HG02938 (cell line): ENCODE measurements around the gene SUPT3H.
"Not testable (repeated sequence)": the region's sequence is repeated elsewhere in the genome, so short reads cannot be mapped to it uniquely, and the experiment has no call there.

Experiments used
- ATAC-seq: cut with Tn5 transposase; IDR thresholded peaks from one replicate; pipeline ENCODE4 v1.9.1; 2021; ENCODE audit warnings: mild to moderate bottlenecking, moderate library complexity; ENCODE audit not compliant: unreplicated experiment

The SUPT3H gene

DNA sequence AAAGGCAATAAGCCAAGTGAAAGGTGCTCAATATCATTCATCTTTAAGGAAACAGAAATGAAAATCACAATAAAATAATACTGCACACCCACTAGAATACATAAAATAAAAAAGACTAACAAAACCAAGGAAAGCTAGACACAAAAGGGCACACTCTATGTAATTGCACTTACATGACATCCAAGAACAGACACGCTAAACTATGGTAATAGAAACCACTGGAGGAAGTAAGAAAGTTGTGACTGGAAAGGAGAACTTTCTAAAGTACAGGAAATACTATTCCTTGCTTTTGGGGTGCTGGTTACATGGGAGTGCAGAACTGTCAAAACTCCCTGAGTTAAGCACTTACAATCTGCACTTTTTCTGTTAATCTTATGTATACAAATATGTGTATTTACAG lies 303.3 kb downstream of the SUPT3H start:
- ATAC-seq = no peak

DNA sequence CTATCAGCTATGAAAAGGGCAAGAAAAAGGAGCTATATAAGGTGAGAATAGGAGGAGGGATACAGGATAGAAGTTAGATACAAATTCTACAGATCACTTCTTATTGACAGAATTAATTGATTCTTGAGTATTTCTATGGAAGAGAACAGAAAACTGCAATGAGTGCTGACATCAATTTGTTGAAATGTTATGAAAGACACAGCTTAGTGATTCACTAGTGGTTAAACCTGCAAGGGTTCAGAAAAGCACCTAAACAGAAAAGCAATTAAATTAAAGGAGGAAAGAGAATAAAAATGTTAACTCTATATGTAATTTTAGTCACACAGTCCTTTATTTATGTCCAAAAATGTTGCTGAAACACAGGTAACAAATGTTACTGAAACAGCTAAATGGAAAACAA lies 304.0 kb downstream of the SUPT3H start:
- ATAC-seq = no peak

DNA sequence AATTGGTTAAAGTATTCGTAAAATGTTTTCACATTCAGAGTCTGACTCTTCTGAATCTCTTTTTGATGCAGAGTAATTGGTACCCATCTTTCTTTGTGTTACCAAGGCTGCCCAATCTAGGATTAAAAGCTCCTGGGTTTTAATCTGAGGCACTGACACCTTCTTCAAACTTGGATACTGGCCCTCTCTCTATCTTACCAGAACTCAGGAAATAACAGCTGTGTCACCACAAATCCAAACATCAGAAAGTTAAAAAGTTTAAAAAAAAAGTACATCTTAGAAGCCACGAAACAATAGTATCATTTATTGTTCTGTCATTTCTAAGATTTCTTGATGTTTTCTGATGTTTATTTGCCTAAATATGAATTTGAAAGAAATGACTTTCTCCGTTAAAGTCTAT lies 305.1 kb downstream of the SUPT3H start:
- no peak for ATAC-seq

DNA sequence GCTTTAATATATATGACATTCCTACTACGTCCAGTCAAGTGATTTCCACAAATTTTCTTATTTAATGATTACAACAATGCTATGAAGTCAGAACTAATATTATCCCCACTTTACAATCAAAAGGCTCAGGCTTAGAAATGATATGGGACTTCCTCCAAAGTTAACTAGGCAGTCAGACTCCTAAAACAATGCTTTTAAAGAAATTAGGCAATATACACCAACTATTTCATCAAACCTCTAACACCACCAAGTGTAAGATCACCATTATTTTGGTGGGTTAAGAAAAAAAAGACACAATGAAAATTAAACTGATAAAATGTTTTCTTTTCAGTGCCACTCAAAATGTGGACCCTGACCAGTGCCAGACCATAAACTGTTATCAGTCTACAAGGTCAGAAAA lies 305.7 kb downstream of the SUPT3H start:
- no peak for ATAC-seq

DNA sequence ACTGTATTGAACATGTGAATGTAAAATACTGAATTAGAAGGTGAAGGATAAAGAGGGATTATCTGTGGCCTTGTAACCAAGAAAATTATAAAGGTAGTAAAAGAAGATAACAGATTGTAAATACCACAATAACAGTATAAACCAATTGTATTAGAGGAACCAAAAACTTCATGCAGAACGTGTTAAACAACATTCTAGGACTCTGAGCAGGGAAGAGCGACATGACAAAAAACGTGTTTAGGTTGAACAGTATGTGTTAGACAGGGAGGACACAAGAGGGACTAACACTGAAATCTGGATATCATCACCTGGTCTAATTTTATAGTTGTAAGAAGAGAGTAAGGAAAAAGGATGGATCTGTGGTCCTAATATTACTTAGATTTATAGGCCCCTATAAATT lies 308.6 kb downstream of the SUPT3H start:
- no peak for ATAC-seq

DNA sequence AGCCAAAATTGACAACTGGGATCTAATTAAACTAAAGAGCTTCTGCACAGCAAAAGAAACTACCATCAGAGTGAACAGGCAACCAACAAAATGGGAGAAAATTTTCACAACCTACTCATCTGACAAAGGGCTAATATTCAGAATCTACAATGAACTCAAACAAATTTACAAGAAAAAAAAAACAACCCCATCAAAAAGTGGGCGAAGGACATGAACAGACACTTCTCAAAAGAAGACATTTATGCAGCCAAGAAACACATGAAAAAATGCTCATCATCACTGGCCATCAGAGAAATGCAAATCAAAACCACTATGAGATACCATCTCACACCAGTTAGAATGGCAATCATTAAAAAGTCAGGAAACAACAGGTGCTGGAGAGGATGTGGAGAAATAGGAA lies 310.3 kb downstream of the SUPT3H start:
- not testable (repeated sequence) for ATAC-seq

DNA sequence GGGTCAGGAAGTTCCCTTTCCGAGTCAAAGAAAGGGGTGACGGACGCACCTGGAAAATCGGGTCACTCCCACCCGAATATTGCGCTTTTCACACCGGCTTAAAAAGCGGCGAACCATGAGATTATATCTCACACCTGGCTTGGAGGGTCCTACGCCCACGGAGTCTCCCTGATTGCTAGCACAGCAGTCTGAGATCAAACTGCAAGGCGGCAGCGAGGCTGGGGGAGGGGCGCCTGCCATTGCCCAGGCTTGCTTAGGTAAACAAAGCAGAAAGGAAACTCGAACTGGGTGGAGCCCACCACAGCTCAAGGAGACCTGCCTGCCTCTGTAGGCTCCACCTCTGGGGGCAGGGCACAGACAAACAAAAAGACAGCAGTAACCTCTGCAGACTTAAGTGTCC lies 315.1 kb downstream of the SUPT3H start:
- not testable (repeated sequence) for ATAC-seq

DNA sequence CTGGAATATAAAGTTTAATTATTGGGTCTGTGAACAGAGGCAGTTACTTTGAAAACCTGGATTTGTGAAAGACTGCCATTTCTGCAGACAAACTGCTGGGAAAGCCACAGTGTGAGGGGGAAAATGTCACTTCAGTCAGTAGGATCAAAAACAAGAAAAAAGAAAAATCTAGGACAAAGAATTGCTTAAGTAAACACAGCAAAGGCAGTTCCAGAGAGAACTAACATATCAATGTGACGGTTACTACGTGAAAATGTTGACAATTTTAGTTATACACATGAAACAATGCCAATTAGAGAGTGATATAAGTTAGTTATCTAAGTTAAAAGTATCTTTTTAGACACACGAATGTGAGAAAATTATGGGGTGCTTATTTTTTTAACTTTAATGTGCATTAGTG lies 320.0 kb downstream of the SUPT3H start:
- no peak for ATAC-seq

DNA sequence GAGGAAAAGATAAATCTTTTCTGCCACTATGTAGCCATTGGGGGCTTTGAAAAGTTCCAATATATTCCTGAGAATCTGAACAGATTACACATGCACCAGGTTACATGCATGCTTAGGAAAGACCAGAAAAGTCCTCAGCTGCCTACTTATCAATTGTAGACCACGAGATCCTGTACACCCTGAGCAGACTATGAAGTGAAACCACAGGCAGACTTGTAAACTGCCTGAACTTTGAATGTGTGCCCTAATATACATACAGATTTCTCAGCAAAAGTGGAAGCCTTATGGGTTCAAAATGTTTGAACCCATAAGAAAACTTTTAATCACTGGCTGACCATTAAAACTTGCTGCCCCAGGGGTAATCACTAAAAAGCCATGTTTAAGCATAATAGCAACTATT lies 323.1 kb downstream of the SUPT3H start:
- no peak for ATAC-seq

DNA sequence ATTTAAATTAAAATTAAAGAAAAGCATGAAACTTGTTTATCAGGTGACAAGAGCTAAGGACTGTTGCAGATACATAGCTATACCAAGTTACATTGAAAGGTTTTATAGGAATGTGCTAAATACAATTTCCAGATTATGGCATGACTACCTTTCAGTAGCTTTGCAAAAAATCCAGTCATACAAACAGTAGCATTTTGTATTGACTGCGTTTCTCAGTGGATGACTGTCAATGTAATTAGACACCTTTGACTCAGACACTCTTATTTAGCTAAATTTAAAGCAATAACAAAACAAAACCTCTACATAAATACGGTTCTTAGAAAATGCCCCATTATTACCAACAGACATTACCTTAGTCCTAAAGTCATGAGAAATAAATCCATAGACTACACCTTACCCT lies 325.4 kb downstream of the SUPT3H start:
- ATAC-seq = no peak

DNA sequence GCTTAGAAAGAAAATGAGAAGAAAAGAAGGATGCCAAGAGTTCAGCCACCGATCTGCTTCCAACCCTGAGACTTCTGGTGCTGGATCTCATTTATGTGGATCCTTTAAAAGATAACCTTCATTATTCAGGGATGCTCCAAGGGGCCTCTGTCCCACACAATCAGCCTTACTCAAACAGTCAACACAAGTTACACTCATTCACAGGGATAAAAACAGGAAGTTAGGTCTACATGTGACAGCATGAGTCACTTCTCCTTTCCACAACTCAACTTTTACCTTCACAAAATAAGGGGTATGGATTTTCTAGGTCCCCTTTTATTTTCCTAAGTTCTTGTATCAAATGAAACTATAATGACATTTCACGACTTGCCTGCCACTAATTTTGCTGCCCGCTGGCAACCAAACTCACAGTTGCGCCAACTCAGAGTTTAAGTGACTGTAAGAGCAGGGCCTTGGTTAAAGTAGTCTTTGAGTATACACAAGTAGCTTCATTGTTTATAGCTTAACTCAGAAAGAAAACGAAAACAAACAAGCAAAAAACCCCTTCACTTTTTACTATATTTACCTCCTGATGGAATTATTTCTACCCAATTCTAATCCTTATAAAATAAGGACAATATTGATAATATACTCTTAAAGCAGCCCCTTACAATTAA lies 328.4 kb downstream of the SUPT3H start:
- ATAC-seq = no peak

DNA sequence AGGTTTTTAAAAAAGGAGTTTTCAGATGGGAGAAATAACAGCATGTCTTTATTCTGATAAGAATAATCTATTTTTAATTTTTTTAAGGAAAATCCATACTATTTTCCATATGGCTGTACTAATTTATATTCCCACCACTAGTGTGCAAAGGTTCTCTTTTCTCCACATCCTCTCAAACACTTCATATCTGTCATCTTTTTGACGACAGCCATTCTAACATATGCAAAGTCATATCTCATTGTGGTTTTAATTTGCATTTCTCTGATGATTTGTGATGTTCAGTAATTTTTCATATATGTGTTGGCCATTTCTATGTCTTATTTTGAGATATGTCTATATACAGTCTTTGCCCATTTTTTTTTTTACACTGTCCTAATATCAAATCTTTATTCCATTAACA lies 330.2 kb downstream of the SUPT3H start:
- no peak for ATAC-seq

DNA sequence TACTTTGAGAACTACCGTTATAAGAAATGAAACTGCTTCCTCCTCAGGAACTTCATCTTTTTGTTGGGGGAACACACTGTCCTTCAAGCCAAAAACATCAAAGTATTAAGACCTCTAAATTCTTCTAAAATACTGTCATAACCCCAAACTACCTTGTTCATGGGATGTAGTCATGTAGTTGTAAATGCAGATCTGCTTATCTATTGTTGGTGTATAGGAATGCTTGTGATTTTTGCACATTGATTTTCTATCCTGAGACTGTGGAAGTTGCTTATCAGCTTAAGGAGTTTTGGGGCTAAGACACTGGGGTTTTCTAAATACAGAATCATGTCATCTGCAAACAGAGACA lies 332.5 kb downstream of the SUPT3H start:
- no peak for ATAC-seq

DNA sequence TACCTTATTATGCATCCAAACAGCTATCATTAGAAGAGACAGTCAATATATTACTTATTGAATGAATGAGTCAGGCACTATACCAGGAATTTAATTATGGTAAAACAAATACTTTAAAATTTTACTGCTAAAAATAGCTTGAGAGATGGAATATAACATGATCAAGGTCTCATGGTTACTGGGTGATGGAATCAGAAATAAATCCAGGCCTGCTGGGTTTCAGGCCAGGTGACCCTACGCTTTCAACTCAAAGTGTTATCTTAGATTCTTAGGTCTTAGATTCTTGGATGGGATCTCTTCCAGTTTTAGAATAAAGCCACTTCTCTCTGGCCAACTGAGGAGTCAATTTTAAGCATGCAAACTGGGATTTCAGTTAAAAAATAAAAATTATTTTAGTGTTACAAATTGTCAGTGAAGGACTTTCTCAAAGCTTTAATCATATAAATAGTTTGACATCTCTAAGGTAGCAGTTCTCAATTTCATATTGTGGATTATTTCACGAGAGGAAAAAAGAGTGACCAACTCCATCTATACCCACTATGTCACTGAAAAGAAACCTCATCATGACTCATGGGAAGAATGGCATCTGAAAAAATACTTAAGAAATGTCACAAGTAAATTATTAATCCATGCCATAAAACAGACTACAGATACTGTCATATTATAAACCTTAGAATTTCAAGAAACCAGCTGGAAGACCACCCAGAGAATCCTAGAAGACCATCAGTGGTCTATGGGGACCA lies 333.1 kb downstream of the SUPT3H start:
- ATAC-seq = no peak

DNA sequence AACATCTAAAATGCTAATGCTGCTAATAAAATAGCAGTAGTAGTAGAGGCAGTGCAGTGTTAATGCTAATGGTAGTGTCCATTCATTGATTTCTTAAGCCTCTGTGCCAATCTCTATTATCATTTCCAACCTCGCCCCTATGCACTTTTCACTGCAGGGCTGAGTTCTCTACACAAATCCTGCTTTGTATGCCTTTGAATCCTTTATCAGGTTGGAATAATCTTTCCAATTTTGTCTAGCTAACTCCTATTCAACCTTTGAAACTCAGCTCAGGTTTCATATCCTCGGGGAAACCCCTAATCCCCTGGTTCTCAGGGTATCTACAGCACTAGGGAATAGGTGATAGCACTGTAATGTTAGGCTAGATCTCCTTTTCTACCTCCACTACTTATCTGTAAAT lies 333.6 kb downstream of the SUPT3H start:
- ATAC-seq = no peak

DNA sequence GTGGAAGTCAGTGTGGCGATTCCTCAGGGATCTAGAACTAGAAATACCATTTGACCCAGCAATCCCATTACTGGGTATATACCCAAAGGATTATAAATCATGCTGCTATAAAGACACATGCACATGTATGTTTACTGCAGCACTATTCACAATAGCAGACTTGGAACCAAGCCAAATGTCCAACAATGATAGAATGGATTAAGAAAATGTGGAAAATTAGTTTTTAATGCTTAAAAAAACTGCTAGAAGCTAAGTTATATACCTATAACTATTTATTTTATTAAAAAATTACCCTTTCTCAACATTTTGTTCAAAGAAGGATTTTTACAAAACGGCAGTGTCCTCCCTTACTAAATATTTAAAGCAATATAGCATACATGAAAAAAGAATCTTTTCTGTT lies 335.1 kb downstream of the SUPT3H start:
- not testable (repeated sequence) for ATAC-seq

DNA sequence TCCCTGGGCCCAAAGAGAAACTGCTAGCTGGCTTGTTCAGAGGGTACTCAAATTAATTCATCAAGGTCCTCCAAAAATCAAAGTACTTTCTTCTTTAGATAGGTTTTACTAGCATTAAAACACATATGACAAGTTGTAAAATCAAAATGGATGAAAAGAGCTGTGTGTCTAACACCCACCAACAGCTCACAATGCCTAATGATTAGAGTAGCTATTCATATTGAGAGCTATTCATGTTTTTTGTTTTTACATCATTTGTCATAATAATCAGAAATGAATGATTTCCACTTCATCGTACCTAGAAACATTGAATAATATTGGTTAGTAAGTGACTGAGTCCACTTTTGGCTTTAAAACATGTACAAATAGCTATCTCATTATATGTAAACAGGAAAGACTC lies 339.5 kb downstream of the SUPT3H start:
- no peak for ATAC-seq

DNA sequence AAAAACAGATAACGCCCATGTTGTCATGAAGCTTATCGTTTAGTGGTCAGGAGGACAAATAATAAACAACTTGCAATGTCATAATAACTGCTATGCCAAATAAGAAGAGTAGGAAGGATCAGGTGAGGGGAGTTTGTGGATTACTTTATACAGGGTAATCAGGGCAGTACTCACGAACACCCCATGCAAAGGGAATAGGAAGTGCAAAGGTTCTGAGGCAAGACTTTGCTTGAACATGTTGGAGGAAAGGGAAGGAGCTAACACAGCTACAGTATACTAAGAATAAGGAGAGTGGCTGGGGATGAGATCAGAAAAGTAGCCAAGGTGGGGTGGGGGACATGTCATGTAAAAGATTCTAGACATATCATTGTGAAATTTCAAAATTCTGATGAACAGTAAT lies 341.6 kb downstream of the SUPT3H start:
- no peak for ATAC-seq

DNA sequence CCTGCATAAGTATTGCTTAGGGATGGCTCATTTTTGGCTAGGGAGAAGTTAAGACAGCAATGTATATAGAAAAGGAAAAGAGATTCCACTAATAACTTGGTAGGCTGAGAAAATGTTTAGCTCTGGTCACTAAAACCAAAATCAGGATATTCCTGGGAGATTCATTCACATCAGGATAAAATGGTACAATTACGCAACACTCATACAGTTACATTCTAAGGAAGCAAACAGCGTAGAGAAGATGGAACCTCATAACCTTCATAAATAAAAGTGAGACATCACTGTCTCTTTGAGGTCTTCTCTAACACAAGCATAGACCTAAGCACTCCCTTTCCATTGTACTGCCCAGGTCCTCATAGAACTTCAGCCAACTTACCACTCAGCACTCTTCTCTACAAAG lies 345.3 kb downstream of the SUPT3H start:
- ATAC-seq = no peak

DNA sequence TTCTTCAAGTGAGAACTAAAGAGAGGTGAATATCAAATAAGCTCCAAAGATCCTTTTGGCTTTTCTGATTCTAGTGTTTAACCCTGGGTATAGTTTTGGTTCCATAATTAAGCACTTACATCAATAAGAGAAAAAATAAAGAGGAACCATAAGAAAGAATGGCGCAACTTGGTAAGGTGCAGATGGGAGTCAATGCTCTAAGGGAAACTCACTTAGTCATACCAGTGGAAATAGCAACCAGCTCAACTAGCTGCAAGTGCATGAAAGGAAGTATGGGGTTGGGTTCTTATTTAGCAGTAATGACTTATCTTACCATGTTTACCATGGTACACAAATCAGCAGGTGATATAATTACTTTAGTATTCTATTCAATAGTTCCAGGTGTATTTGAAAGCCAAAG lies 346.1 kb downstream of the SUPT3H start:
- ATAC-seq = no peak

DNA sequence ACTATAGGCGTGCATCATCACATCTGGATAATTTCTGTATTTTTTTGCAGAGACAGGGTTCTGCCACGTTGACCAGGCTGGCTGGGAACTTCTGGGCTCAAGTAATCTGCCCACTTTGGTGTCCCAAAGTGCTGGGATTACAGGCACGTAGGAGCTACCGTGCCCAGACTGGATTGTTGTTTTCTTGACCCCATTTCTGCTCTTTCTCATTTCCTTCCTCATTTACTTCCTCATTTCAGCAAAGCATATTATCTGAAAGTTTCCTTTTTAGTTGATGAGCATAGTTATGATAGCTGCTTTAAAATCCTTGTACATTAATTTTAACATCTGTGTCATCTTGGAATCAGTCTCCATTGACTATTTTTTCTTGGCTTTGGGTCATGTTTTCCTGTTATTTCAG lies 350.6 kb downstream of the SUPT3H start:
- ATAC-seq = no peak

DNA sequence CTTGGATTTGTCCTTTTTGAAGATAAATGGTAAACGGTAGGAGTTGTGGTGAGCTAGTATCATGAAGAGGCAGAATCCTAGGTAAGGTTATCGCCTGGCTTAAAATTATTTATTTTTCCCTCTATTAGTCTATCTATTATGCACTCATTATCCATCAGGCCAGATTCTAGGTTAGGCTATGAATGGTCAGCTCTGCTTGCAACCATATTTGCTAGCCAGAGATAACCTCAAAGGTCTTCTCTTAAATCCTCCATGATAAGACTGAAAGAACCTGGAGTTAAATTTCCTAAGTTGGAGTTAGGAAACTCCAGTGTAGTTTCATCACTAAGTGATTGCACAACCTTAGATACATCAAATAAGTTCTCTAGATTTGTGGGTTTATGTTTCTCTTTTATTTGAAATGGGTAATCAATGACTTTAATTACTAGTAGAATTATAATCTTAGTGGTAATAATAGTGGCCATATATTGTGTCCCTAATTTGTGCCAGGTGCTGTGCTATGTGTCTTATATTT lies 351.7 kb downstream of the SUPT3H start:
- ATAC-seq = no peak

DNA sequence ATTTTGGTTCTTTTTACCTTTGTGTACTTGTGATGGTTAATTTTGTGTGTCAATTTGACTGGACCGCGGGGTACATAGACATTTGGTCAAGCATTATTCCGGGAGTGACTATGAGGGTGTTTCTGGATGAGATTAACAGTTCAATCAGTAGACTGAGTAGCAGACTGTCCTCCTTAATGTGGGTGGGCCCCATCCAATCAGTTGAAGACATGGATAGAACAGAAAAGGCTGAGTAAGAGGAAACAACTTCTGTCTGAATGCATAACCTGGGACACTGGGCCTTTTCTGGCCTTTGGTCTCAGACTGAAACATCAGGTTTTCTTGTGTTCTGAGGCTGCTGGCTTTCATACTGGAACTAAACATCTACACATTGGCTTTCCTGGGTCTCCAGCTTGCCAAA lies 353.1 kb downstream of the SUPT3H start:
- ATAC-seq = no peak
